DND-41 (cell line): Measurements from ENCODE around the gene FUBP3.

Source experiments
- CTCF ChIP-seq: IDR thresholded peaks from 2 replicates; pipeline ENCODE4 v1.5.1; 2012; ENCODE audit warnings: borderline replicate concordance, low read length, moderate library complexity, mild to moderate bottlenecking; ENCODE audit not compliant: poor library complexity, severe bottlenecking; ENCODE audit errors: extremely low read depth
- EZH2 ChIP-seq: IDR thresholded peaks from 3 replicates; pipeline ENCODE4 v1.6.1; 2012; ENCODE audit warnings: borderline replicate concordance, low read depth, mild to moderate bottlenecking, moderate library complexity, low read length, inconsistent platforms; ENCODE audit not compliant: severe bottlenecking

GRCh38 chr9:130542457-130543228, 36.7 kb upstream of the FUBP3 start:
- TF ChIP-seq CTCF, result no peak
- no peak for TF ChIP-seq EZH2
